Measurements from ENCODE around the gene IFT88.
A peak's percentile ranks its signal among the peaks of the same experiment; 100 is the strongest.

The IFT88 gene

GRCh38 chr13:20566898-20567874 is at the start of gene IFT88:
Gene IFT88 (plus strand): TSS chr13:20567157. CDS start chr13:20574386, 7,229 bp downstream.
- peak; percentile 64 for DNase-seq

DNA sequence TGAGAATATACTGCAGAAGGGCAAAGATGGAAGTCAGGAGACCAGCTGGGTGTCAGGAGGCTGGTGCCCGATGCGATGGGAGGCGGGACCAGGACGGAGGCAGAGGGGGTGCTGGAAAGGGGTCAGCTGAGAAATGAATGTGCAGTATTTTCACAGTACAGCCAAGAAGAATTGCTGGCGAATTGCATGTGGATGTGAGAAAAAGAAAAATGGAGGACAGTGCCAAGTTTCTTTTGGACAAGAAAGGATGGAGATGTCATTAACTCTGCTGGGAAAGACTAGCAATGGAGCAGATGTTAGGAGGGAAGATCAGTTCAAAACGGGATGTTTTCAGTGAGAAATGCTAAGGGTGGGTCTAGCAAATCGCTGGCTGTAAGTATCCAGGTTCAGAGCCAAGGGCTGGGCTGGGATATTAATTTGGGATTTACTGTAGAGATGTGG is 48.3 kb upstream of the IFT88 start:
- DNase-seq, result no peak

GRCh38 chr13:20519875-20520274 is 47.1 kb upstream of the IFT88 start:
- no peak for DNase-seq

DNA sequence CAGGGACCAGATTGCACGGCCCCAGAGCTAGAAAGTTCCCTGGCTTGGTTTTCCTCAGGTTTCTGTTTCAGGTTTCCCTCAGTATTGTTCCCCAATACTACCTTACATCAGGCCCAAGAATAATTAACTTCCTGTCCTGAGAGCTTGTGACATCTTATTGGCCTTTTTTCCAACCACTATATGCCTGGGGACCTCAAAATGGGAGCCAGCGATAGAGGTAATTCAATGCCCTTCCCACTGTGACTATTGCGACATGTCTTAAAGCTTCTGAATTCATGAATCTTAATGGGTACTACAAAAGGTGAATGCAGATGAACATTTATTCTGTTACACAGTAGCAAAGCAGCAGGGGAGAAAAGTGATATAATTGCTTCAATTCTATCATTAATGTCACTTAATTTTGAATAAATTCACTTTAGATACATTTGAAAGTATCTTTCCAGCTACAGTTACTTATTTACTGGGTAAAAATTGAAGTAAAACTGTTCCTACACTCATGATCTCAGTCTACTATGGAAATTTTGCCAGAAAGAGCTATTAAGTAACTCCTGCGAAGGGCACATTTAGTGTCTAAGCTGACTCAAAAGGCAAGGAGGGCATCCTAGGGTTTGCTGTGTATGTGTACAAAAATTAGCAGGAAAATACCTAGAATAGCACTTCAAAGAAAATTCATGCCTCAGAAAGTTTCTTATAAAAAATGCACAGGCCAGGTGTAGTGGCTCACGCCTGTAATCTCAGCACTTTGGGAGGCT is 45.4 kb upstream of the IFT88 start:
- DNase-seq, result no peak

DNA sequence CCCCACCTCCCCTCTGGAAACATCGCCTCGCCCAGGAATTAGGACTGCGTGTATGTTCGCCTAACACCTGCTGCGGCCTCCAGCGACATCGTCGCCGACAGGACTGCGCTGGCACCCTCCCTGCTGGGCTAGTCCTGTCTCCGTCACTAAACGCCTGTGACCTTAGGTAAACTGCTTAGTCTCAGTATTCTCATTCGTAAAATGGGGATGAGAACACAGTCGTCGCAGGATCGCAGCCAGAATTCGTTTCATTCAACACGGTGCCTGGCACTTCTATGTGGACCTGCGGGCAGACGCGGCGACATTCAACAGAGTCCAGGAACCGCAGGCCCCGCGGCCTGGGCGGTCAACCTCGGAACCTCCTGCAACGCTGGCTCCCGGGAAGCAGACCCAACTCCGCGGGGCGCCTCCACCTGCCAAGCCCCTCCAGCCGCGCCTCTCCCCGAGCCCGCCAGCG is 41.8 kb upstream of the IFT88 start:
- no peak for DNase-seq

- DNase-seq, result peak; percentile 17
Measured at GRCh38 chr13:20525601-20526544, 41.1 kb upstream of the IFT88 start, which contains the start of gene CRYL1. Gene CRYL1 (minus strand): TSS chr13:20525857. CDS start chr13:20525794, 63 bp downstream.

- no peak for DNase-seq
Measured at GRCh38 chr13:20526664-20527063, 40.3 kb upstream of the IFT88 start.

DNA sequence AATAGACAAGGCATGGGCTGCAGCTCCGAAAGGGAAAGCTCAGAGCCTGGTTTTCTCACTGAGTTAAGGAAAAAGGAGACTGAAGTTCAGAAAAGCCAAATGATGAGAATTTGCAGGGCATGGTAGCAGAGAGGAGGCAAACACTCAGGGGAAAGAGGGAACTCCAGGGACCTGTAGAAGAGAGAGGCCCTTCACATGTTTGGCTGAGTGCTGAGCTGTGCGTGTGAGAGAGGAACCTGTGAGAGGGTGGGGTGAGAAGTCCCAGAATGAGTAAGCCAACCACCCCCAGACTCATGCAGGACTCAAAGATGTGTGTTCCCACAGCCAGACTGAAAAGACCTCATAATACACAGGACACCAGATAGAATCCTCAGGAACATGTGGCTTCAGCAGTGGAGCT is 38.5 kb upstream of the IFT88 start:
- DNase-seq, result no peak

GRCh38 chr13:20534038-20534608 is 32.8 kb upstream of the IFT88 start:
- DNase-seq, result no peak

DNA sequence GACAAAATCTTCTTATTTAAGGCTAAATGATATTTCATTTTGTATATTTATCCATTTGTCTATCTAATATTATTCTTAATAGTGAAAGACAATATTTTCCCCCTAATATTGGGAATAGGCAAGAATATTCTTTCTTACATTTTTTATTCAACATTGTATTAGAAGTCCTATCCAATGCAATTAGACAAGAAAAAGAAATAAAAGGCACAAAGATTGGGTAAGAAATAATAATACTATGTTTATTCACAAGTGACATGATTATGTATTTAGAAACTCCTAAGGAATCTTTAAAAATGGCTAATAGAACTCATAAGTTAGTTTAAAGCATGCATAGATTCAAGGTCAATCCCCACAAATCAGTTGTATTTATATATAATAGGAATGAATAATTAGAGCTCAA is 30.0 kb upstream of the IFT88 start:
- no peak for DNase-seq

DNA sequence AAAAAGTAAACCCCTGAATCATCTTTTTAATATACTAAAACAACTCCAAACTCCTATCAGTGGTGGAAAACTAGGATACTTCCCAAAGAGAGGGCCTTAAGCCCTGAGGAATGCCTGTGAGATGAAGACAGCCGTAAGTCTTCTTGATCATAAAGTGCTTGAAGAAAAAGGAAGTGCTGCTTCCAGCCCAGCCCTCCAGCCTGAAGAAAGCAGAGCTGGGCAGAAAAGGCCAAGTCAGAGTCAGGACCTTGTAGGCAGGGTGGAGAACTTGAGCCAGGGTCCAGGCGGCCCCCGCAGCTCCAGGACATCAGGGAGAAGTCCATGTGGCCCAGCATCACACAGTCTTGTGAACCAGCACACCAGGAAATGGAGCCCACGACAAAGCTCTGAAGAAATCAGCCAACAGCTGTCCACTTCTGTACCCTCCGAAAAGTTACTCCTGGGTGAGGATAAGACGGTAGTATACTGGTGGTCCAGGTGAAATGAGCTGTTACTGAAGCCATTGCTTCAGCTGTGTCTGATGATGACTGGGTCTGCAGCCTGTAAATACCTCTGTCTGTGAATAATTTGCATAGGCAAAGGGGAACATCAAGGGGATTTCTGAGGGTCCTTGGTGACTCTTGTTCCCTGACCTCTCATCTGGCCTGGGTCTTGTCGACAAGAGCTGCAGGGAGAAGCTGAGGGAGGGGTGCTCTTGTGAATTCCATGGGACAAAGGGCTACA is 22.6 kb upstream of the IFT88 start:
- no peak for DNase-seq

- no peak for DNase-seq
Measured at GRCh38 chr13:20546556-20546955, 20.4 kb upstream of the IFT88 start.

DNA sequence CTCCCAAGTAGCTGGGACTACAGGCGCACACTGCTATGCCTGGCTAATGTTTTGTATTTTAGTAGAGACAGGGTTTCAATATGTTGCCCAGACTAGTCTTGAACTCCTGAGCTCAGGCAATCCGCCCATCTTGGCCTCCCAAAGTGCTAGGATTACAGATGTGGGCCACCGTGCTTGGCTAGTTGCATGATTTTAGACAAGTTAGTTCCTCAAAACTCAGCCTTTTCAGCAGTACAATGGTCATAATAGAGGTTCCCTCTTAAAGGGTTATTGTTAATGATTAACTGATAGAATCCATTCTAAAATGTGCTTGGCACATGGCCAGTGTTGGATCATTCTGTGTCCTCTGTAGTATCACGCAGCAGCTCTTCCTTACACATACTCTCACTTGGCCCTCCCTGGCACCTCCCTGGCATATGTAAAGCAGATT is 19.5 kb upstream of the IFT88 start:
- no peak for DNase-seq

DNA sequence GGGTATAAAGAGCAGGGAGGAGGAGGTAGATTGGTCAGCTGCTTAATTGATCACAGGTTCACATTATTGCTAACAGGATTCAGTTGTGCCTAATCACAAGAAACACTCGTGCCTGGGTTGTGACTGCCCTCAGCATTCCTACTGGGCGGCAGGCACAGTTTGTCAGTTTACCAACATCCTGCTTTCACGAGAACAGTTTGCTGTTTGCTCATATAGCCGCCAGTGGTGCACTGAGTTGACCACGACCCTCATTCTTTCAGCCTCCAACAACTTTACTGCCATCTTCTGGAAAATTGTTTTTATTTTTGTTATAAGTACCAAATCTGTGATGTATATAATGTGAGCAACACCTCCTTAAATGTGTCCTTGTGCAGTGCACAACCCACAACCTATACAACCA is 16.2 kb upstream of the IFT88 start:
- DNase-seq, result no peak

- no peak for DNase-seq
Measured at GRCh38 chr13:20553311-20553710, 13.6 kb upstream of the IFT88 start.

GRCh38 chr13:20558982-20559381 is 8.0 kb upstream of the IFT88 start:
- DNase-seq, result no peak

- no peak for DNase-seq
Measured at GRCh38 chr13:20559659-20560356, 7.1 kb upstream of the IFT88 start.

DNA sequence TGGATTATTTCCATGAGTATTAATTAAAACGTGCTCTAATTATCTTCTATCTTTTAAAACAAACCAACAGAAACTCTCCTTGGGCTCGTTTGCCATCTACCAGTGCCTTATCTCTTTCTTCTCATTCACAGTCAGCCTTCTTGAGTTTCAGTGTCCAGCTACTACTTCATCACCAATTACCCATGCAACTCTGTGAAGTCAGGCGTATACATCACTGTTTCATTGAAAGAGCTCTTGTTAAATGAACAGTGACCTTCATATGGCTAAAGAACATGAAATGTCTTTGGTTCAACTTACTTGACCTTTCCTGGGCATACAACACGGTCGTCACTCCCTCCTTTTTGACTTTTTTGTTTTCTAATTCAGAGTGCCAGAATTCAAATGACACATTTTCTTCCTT is 5.2 kb upstream of the IFT88 start:
- DNase-seq, result no peak

- no peak for DNase-seq
Measured at GRCh38 chr13:20565115-20565736, 1.7 kb upstream of the IFT88 start.

- peak; percentile 41 for DNase-seq
Measured at GRCh38 chr13:20566468-20566897, 474 bp upstream of the IFT88 start.
